K562 (cell line): ENCODE data around the gene ADGRD1. TPM values are rescaled to one million over a fixed set of nuclear protein-coding genes. Genes with fewer than 3 reads are reported as not detected.
A peak's percentile ranks its signal among the peaks of the same experiment; 100 is the strongest.

Source experiments
- ATAC-seq: fragments of 200-7000 bp; cut with Tn5 transposase; 3 replicates; pipeline ENCODE4 v1.9.1; 2020; ENCODE audit warnings: moderate library complexity
- BruUV-seq: library from RNA; stranded (reverse); fragments of 400-500 nt; replicated peaks from 2 replicates; lab custom pipeline; 2021; lab: Mats Ljungman, UMichigan
- CTCF ChIA-PET: fragments of 300-600 bp; formaldehyde crosslinking; extraction: SDS; loops from one replicate; lab custom pipeline; 2021; ENCODE audit warnings: low intra/inter-chr PET ratio; lab: Yijun Ruan, JAX
- POLR2A ChIA-PET: fragments of 300-600, 350-650 bp; sonication (Branson Sonifier 250); formaldehyde crosslinking; extraction: SDS; loops from one replicate; lab custom pipeline; 2021; ENCODE audit warnings: antibody characterized with exemption, inconsistent platforms; lab: Yijun Ruan, JAX
- DNase-seq, 4 experiments: peaks; one replicate each; pipeline versions ENCODE4 v3.0.0 to v3.0.0-alpha.2; 2011 to 2018; ENCODE audit warnings: low spot score in 3 of 4, mixed read lengths in 3 of 4; ENCODE audit errors: extremely low read depth in 1 of 4
- FAIRE-seq: peaks from 2 replicates; lab custom pipeline; 2011; peaks lifted over from hg19 to GRCh38; lab: Jason Lieb, UNC
- H2AFZ ChIP-seq: 2 replicates; pipeline ENCODE4 v1.6.0; 2011; ENCODE audit warnings: low read depth, low read length, control low read depth, inconsistent platforms
- H3K27ac ChIP-seq: fragments of 200-600 bp; 3 replicates; pipeline ENCODE4 v1.8.0; 2011; ENCODE audit warnings: low read depth, mild to moderate bottlenecking, control low read depth, inconsistent platforms, low read length, moderate library complexity, mixed read lengths; ENCODE audit errors: extremely low read depth
- H3K27me3 ChIP-seq, 2 experiments: fragments of 300-600 bp in 1 of 2; 2 replicates in 1 of 2; 3 replicates in 1 of 2; pipeline versions ENCODE4 v1.6.0 to v1.8.0; 2011; ENCODE audit warnings: inconsistent platforms in 2 of 2, low read length in 2 of 2, mild to moderate bottlenecking in 1 of 2, mixed read lengths in 1 of 2, moderate library complexity in 1 of 2; ENCODE audit not compliant: control insufficient read depth in 2 of 2, insufficient read depth in 2 of 2
- H3K36me3 ChIP-seq: fragments of 300-600 bp; 3 replicates; pipeline ENCODE4 v1.8.0; 2011; ENCODE audit warnings: mild to moderate bottlenecking, low read length, inconsistent platforms; ENCODE audit not compliant: control insufficient read depth, insufficient read depth
- H3K4me1 ChIP-seq, 2 experiments: fragments of 200-600 bp in 1 of 2; replicated peaks in 1 of 2; 2 replicates in 1 of 2; 3 replicates in 1 of 2; pipeline versions ENCODE4 v1.5.1 to v1.8.0; 2011; ENCODE audit warnings: inconsistent platforms in 2 of 2, low read length in 2 of 2, mild to moderate bottlenecking in 1 of 2, mixed read lengths in 1 of 2, moderate library complexity in 1 of 2; ENCODE audit not compliant: control insufficient read depth in 2 of 2, insufficient read depth in 2 of 2
- H3K4me2 ChIP-seq: 2 replicates; pipeline ENCODE4 v1.6.1; 2011; ENCODE audit warnings: low read length, control low read depth, inconsistent platforms, mixed read lengths; ENCODE audit not compliant: insufficient read depth
- H3K4me3 ChIP-seq: fragments of 200-600 bp; sonication (generic), shearing (Covaris generic); 2 replicates; pipeline ENCODE4 v1.5.1; 2016; ENCODE audit warnings: control low read depth, inconsistent platforms
- H3K79me2 ChIP-seq: fragments of 200-600 bp; 3 replicates; pipeline ENCODE4 v1.8.0; 2011; ENCODE audit warnings: low read length, inconsistent platforms; ENCODE audit not compliant: control insufficient read depth, insufficient read depth
- H3K9ac ChIP-seq, 2 experiments: 2 replicates each; pipeline versions ENCODE4 v1.6.0 to v1.6.1; 2011; ENCODE audit warnings: low read depth in 2 of 2, low read length in 2 of 2, control low read depth in 1 of 2, inconsistent platforms in 1 of 2, mild to moderate bottlenecking in 1 of 2, mixed read lengths in 1 of 2; ENCODE audit not compliant: insufficient read depth in 1 of 2
- H3K9me1 ChIP-seq: one replicate; pipeline ENCODE4 v1.6.0; 2011; ENCODE audit warnings: inconsistent platforms, mild to moderate bottlenecking, low read length, moderate library complexity; ENCODE audit not compliant: control insufficient read depth, insufficient read depth
- H3K9me3 ChIP-seq: replicated peaks from 2 replicates; pipeline ENCODE4 v1.5.1; 2011; ENCODE audit warnings: low read depth, low read length, inconsistent platforms; ENCODE audit not compliant: control insufficient read depth, insufficient read depth
- H4K20me1 ChIP-seq: replicated peaks from 2 replicates; pipeline ENCODE4 v1.6.1; 2011; ENCODE audit warnings: low read length, inconsistent platforms, mixed read lengths; ENCODE audit not compliant: control insufficient read depth, insufficient read depth
- CREB1 ChIP-seq, 2 experiments: sonication (generic) in 1 of 2; formaldehyde crosslinking in 1 of 2; IDR thresholded peaks; 2 replicates each; pipeline versions ENCODE4 v1.6.1 to v1.8.0; 2012 to 2022; ENCODE audit warnings: inconsistent platforms in 1 of 2, mild to moderate bottlenecking in 1 of 2, missing genetic modification reagents in 1 of 2, moderate library complexity in 1 of 2
- DIDO1 ChIP-seq: fragments of 450-650 bp; IDR thresholded peaks from 2 replicates; pipeline ENCODE4 v1.6.1; 2016; ENCODE audit warnings: low read depth, missing biosample characterization, missing genetic modification characterization
- EGR1 ChIP-seq: fragments of 450-650 bp; conservative IDR thresholded peaks from 2 replicates; pipeline ENCODE4 v1.6.1; 2017; ENCODE audit warnings: mild to moderate bottlenecking
- FOXP1 ChIP-seq: sonication (generic); formaldehyde crosslinking; IDR thresholded peaks from 2 replicates; pipeline ENCODE4 v1.8.0; 2022; ENCODE audit warnings: mild to moderate bottlenecking, missing genetic modification reagents
- GABPB1 ChIP-seq: sonication (generic); formaldehyde crosslinking; IDR thresholded peaks from 2 replicates; pipeline ENCODE4 v1.8.0; 2022; ENCODE audit warnings: mild to moderate bottlenecking, missing genetic modification reagents
- KAT2B ChIP-seq: IDR thresholded peaks from one replicate; pipeline ENCODE4 v1.6.1; 2012; ENCODE audit warnings: low read depth, mild to moderate bottlenecking, control low read depth, inconsistent platforms, low read length, moderate library complexity
- KDM4B ChIP-seq, 2 experiments: fragments of 450-650 bp in 1 of 2; sonication (generic) in 1 of 2; IDR thresholded peaks; 2 replicates each; pipeline ENCODE4 v1.6.1; 2016 to 2017; ENCODE audit warnings: borderline replicate concordance in 2 of 2, antibody characterized with exemption in 1 of 2, low read depth in 1 of 2, mild to moderate bottlenecking in 1 of 2
- RB1 ChIP-seq: fragments of 450-650 bp; IDR thresholded peaks from 2 replicates; pipeline ENCODE4 v1.6.1; 2017; ENCODE audit warnings: low read depth, mild to moderate bottlenecking
- SOX6 ChIP-seq: fragments of 450-650 bp; IDR thresholded peaks from 2 replicates; pipeline ENCODE4 v1.6.1; 2014; ENCODE audit warnings: mild to moderate bottlenecking
- STAG1 ChIP-seq: sonication (generic); formaldehyde crosslinking; IDR thresholded peaks from 2 replicates; pipeline ENCODE4 v1.5.0; 2020; ENCODE audit warnings: missing genetic modification reagents, borderline replicate concordance
- TEAD1 ChIP-seq, 2 experiments: fragments of 450-650 bp in 1 of 2; sonication (generic) in 1 of 2; formaldehyde crosslinking; IDR thresholded peaks; 2 replicates each; pipeline versions ENCODE4 v1.4.0 to v1.8.0; 2020 to 2022; ENCODE audit warnings: mild to moderate bottlenecking in 2 of 2, missing genetic modification reagents in 1 of 2
- ZNF165 ChIP-seq: fragments of 250-450 bp; sonication (Bioruptor Pico); IDR thresholded peaks from 2 replicates; pipeline ENCODE4 v1.4.0; 2020; ENCODE audit warnings: borderline replicate concordance
- ZNF780A ChIP-seq: fragments of 250-450 bp; sonication (Bioruptor Pico); IDR thresholded peaks from 2 replicates; pipeline ENCODE4 v1.5.0; 2021; ENCODE audit warnings: mild to moderate bottlenecking
- WGBS: fragments of 100-300 bp; shearing (Covaris generic); methylation state at CpG from one replicate; pipeline ENCODE4 v1.1.6; 2016; ENCODE audit warnings: low coverage, mixed read lengths; ENCODE audit not compliant: insufficient coverage; ENCODE audit errors: missing lambda C conversion rate; 5-methylcytosine and 5-hydroxymethylcytosine counted together
- in situ Hi-C: fragments of 300-500 bp; cut with MboI; formaldehyde crosslinking; loops from 4 replicates; pipeline ENCODE4 v1.15.0; 2018; ENCODE audit warnings: inconsistent platforms, mixed read lengths
- intact Hi-C: fragments of 100-400 bp; cut with micrococcal nuclease; formaldehyde crosslinking; loops from 2 replicates; pipeline ENCODE4 v1.14.2; 2022
- polyA plus RNA-seq, 8 experiments: library from polyadenylated mRNA; depleted of rRNA in 4 of 8; stranded (reverse) in 5 of 8; unstranded in 3 of 8; fragments of >200 nt; fragmentation: Nextera tagmentation in 2 of 8; fragmentation: Illumina TruSeq in 1 of 8; extraction: Ambion mirVana in 2 of 8; extraction: Trizol in 1 of 8; gene quantifications; 2 replicates each; pipeline versions ENCODE4 v1.2.1 to v1.2.3, GENCODE V29; 2011 to 2014; ENCODE audit warnings: inconsistent platforms in 1 of 8, missing spikeins in 1 of 8
- total RNA-seq, 7 experiments: library from RNA; depleted of rRNA in 6 of 7; stranded (reverse); fragments of >200 nt in 6 of 7; fragmentation: Illumina TruSeq in 2 of 7; extraction: Trizol in 2 of 7; gene quantifications; 2 replicates each; pipeline versions ENCODE4 v1.2.1 to v1.2.3, GENCODE V29; 2011 to 2021; ENCODE audit warnings: low replicate concordance in 1 of 7
- TF ChIP-seq, protein P1 (sequence below): fragments of 450-650 bp; IDR thresholded peaks from 2 replicates; pipeline ENCODE4 v1.6.1; 2016
- TF ChIP-seq, protein P2 (sequence below): sonication (generic); formaldehyde crosslinking; IDR thresholded peaks from 2 replicates; pipeline ENCODE4 v1.8.1; 2023; ENCODE audit warnings: mild to moderate bottlenecking, missing genetic modification reagents
- TF ChIP-seq, protein P3 (sequence below): sonication (generic); formaldehyde crosslinking; IDR thresholded peaks from 2 replicates; pipeline ENCODE4 v1.9.0; 2022; ENCODE audit warnings: mild to moderate bottlenecking, missing genetic modification reagents
- TF ChIP-seq, protein P4 (sequence below): fragments of 450-650 bp; IDR thresholded peaks from 2 replicates; pipeline ENCODE4 v1.6.1; 2016; ENCODE audit warnings: missing biosample characterization, missing genetic modification characterization

Gene ADGRD1
- total and polyA plus RNA-seq, 9 of the 15 experiments (the other 6 are each of a cell fraction or from before 2014, with no cell fraction given), result 1.7 to 11.7 (median 3.3) TPM

DNA sequence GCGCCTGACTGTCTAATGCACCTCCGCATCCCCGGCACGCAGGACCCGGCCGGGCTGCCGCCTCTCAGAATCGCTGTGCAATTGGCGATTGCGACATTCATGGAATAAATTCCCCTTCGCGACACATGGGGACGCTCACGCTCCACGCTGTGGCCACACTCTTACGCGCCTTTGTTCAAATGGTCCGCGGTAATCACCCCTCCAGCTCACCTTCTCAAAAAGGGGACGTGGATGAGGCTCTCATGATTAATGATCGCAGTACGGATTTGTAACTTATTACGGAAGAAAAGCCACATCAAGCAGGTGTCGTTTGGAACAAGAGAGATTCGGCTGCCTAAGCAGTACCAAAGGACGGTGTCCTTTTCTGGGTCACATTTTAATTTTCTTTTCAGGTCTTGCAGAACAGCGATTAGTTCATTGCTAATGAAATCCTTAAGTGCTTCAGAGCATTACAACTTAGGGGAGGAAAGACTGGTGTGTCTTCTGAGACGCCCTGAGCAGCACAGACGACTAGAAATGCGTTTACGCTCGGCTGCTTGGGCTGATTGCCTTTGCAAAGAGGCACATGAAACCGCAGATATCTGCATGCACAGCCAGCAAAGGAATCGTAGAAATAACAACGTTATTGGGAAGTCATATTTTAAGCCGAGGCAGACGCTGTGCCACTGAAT lies 37.3 kb upstream of the ADGRD1 start:
- Histone ChIP-seq H4K20me1 (no peaks in the 10 kb centered on the region), H3K9ac (no peak overlapping the region), H3K36me3 (no peaks in the 10 kb centered on the region), H3K27me3 (peaks cover 33 to 54% of the 10 kb centered on the region in 2 experiments), H2AFZ (peak overlapping the region; percentile 45), H3K79me2 (no peaks in the 10 kb centered on the region), H3K9me1 (no peaks in the 10 kb centered on the region), H3K4me3 (no peak overlapping the region), H3K4me1 (peaks cover 2 to 3% of the 10 kb centered on the region in 2 experiments; a peak in 1 of 5 replicates), H3K4me2 (peak overlapping the region; percentile 51), H3K27ac (no peak overlapping the region), H3K9me3 (no peaks in the 10 kb centered on the region; the same call in 1 of the 2 replicates)
- WGBS, result 8% methylated on average over 35 of the region's 37 CpGs
- CTCF ChIA-PET, result interaction anchor here (0.5 to 4.0 kb wide), 3 partner anchors 216 to 1644 kb away, joined by 3 to 17 read pairs (median 4); no protein-coding TSS in a partner anchor
- DNase-seq, result peak; percentile 56 to 78 (median 62)
- BruUV-seq, result no TSS peak
- ATAC-seq, result peak; percentile 96
- peak; percentile 67 for FAIRE-seq
- in situ Hi-C loops, result loop anchor here (10.0 kb wide), 1 partner anchor 208 kb away; no protein-coding TSS in a partner anchor
- POLR2A ChIA-PET, result no interaction called here
- intact Hi-C loops, result loop anchor here (1.0 to 10.0 kb wide), 4 partner anchors 152 to 908 kb away; partner anchors contain the start of gene MMP17
- TF ChIP-seq KAT2B (no peak), KDM4B (IDR thresholded peaks at IDR 0.05; ENCODE audit: borderline replicate concordance in 2 of 2, low read depth in 1 of 2) (no peak), DIDO1 (no peak), SOX6 (no peak), ZNF780A (CRISPR knock-in tag) (no peak), RB1 (peak; percentile 95), CREB1 (IDR thresholded peaks at IDR 0.05) (no peak), CREB1 (CRISPR knock-in tag; IDR thresholded peaks at IDR 0.05) (peak; percentile 43; the same call in 1 of the 2 replicates), GABPB1 (CRISPR knock-in tag) (peak; percentile 50; the same call in 1 of the 2 replicates), TEAD1 (CRISPR knock-in tag; IDR thresholded peaks at IDR 0.05) (peak in 1 of 2 experiments; percentile 70; a peak in 1 of 4 replicates), STAG1 (CRISPR knock-in tag) (peak; percentile 97), FOXP1 (CRISPR knock-in tag) (no peak), ZNF165 (CRISPR knock-in tag) (no peak), EGR1 (no peak)
- TF ChIP-seq, protein P1, sequence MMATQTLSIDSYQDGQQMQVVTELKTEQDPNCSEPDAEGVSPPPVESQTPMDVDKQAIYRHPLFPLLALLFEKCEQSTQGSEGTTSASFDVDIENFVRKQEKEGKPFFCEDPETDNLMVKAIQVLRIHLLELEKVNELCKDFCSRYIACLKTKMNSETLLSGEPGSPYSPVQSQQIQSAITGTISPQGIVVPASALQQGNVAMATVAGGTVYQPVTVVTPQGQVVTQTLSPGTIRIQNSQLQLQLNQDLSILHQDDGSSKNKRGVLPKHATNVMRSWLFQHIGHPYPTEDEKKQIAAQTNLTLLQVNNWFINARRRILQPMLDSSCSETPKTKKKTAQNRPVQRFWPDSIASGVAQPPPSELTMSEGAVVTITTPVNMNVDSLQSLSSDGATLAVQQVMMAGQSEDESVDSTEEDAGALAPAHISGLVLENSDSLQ, result 0 out of 2 replicates have a peak, but pooled peaks have one; percentile 24
- TF ChIP-seq, protein P2, sequence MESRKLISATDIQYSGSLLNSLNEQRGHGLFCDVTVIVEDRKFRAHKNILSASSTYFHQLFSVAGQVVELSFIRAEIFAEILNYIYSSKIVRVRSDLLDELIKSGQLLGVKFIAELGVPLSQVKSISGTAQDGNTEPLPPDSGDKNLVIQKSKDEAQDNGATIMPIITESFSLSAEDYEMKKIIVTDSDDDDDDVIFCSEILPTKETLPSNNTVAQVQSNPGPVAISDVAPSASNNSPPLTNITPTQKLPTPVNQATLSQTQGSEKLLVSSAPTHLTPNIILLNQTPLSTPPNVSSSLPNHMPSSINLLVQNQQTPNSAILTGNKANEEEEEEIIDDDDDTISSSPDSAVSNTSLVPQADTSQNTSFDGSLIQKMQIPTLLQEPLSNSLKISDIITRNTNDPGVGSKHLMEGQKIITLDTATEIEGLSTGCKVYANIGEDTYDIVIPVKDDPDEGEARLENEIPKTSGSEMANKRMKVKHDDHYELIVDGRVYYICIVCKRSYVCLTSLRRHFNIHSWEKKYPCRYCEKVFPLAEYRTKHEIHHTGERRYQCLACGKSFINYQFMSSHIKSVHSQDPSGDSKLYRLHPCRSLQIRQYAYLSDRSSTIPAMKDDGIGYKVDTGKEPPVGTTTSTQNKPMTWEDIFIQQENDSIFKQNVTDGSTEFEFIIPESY (CRISPR knock-in tag), result peak; percentile 29; the same call in 1 of the 2 replicates
- TF ChIP-seq, protein P3, sequence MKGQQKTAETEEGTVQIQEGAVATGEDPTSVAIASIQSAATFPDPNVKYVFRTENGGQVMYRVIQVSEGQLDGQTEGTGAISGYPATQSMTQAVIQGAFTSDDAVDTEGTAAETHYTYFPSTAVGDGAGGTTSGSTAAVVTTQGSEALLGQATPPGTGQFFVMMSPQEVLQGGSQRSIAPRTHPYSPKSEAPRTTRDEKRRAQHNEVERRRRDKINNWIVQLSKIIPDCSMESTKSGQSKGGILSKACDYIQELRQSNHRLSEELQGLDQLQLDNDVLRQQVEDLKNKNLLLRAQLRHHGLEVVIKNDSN (CRISPR knock-in tag), result no peak
- TF ChIP-seq, protein P4, sequence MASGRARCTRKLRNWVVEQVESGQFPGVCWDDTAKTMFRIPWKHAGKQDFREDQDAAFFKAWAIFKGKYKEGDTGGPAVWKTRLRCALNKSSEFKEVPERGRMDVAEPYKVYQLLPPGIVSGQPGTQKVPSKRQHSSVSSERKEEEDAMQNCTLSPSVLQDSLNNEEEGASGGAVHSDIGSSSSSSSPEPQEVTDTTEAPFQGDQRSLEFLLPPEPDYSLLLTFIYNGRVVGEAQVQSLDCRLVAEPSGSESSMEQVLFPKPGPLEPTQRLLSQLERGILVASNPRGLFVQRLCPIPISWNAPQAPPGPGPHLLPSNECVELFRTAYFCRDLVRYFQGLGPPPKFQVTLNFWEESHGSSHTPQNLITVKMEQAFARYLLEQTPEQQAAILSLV, result peak; percentile 88
